ENCODE measurements around the gene NACA.
"Not testable (repeated sequence)": the region's sequence is repeated elsewhere in the genome, so short reads cannot be mapped to it uniquely, and the experiment has no call there.

Gene NACA

GRCh38 chr12:56724701-56724971 lies 463 bp downstream of the NACA start:
- no peak for DNase-seq (ENCODE audit: low read depth in 1 of 2, low spot score in 1 of 2)

- DNase-seq (ENCODE audit: low read depth in 1 of 2, low spot score in 1 of 2): no peak
Measured at GRCh38 chr12:56723889-56724700, 1.0 kb downstream of the NACA start.

- DNase-seq (ENCODE audit: low read depth in 1 of 2, low spot score in 1 of 2): no peak
Measured at GRCh38 chr12:56723352-56723751, 1.7 kb downstream of the NACA start.

- DNase-seq (ENCODE audit: low read depth in 1 of 2, low spot score in 1 of 2): no peak
Measured at GRCh38 chr12:56722832-56723231, 2.3 kb downstream of the NACA start.

GRCh38 chr12:56721721-56722120 lies 3.4 kb downstream of the NACA start:
- no peak for DNase-seq (ENCODE audit: low read depth in 1 of 2, low spot score in 1 of 2)

GRCh38 chr12:56721216-56721615 lies 3.9 kb downstream of the NACA start:
- DNase-seq (ENCODE audit: low read depth in 1 of 2, low spot score in 1 of 2): no peak

- no peak for DNase-seq (ENCODE audit: low read depth in 1 of 2, low spot score in 1 of 2)
Measured at GRCh38 chr12:56720731-56721151, 4.4 kb downstream of the NACA start.

GRCh38 chr12:56719056-56719455 lies 6.0 kb downstream of the NACA start:
- DNase-seq (ENCODE audit: low read depth in 1 of 2, low spot score in 1 of 2): no peak

GRCh38 chr12:56718636-56719035 lies 6.5 kb downstream of the NACA start:
- DNase-seq (ENCODE audit: low read depth in 1 of 2, low spot score in 1 of 2): no peak

GRCh38 chr12:56718149-56718548 lies 7.0 kb downstream of the NACA start:
- no peak for DNase-seq (ENCODE audit: low read depth in 1 of 2, low spot score in 1 of 2)

GRCh38 chr12:56716933-56717880 lies 7.9 kb downstream of the NACA start:
- DNase-seq (ENCODE audit: low read depth in 1 of 2, low spot score in 1 of 2): no peak

GRCh38 chr12:56716458-56716857 lies 8.6 kb downstream of the NACA start:
- DNase-seq (ENCODE audit: low read depth in 1 of 2, low spot score in 1 of 2): no peak

GRCh38 chr12:56715798-56716197 lies 9.3 kb downstream of the NACA start:
- DNase-seq (ENCODE audit: low read depth in 1 of 2, low spot score in 1 of 2): no peak

GRCh38 chr12:56714431-56714929 lies 10.6 kb downstream of the NACA start:
- no peak for DNase-seq (ENCODE audit: low read depth in 1 of 2, low spot score in 1 of 2)

GRCh38 chr12:56713345-56713744 lies 11.8 kb downstream of the NACA start:
- no peak for DNase-seq (ENCODE audit: low read depth in 1 of 2, low spot score in 1 of 2)

GRCh38 chr12:56709759-56710376 lies 15.2 kb downstream of the NACA start:
- no peak for DNase-seq (ENCODE audit: low read depth in 1 of 2, low spot score in 1 of 2)

- DNase-seq (ENCODE audit: low read depth in 1 of 2, low spot score in 1 of 2): not testable (repeated sequence)
Measured at GRCh38 chr12:56704522-56704921, 20.6 kb downstream of the NACA start.

- DNase-seq (ENCODE audit: low read depth in 1 of 2, low spot score in 1 of 2): no peak
Measured at GRCh38 chr12:56699020-56699661, 26.0 kb downstream of the NACA start.

GRCh38 chr12:56695327-56696101 lies 29.6 kb downstream of the NACA start:
- no peak for DNase-seq (ENCODE audit: low read depth in 1 of 2, low spot score in 1 of 2)

- DNase-seq (ENCODE audit: low read depth in 1 of 2, low spot score in 1 of 2): no peak
Measured at GRCh38 chr12:56694161-56694560, 30.9 kb downstream of the NACA start.

- DNase-seq (ENCODE audit: low read depth in 1 of 2, low spot score in 1 of 2): no peak
Measured at GRCh38 chr12:56688846-56689109, 36.3 kb downstream of the NACA start.
